NCI-H1048 (cell line): ENCODE results near the gene KCNK2.

Experiments
- DNase-seq: peaks from one replicate; lab custom pipeline; 2025; lab: John Stamatoyannopoulos, UW

KCNK2 gene

GRCh38 chr1:215082532-215083382 lies at the start of gene KCNK2:
Gene KCNK2 (plus strand): TSS chr1:215082737. CDS start chr1:215083386, 649 bp downstream.
- DNase-seq: no peak

- no peak for DNase-seq
Observed at GRCh38 chr1:215032911-215033526, 49.5 kb upstream of the KCNK2 start.

- no peak for DNase-seq
Observed at GRCh38 chr1:215040190-215040589, 42.3 kb upstream of the KCNK2 start.

- DNase-seq: no peak
Observed at GRCh38 chr1:215043401-215043800, 39.1 kb upstream of the KCNK2 start.

- no peak for DNase-seq
Observed at GRCh38 chr1:215044151-215044550, 38.4 kb upstream of the KCNK2 start.

GRCh38 chr1:215045698-215046308 lies 36.7 kb upstream of the KCNK2 start:
- DNase-seq: no peak

- DNase-seq: no peak
Observed at GRCh38 chr1:215052256-215053015, 30.1 kb upstream of the KCNK2 start.

- DNase-seq: no peak
Observed at GRCh38 chr1:215054266-215054665, 28.3 kb upstream of the KCNK2 start.

GRCh38 chr1:215055281-215055935 lies 27.1 kb upstream of the KCNK2 start:
- DNase-seq: no peak

GRCh38 chr1:215056584-215056983 lies 26.0 kb upstream of the KCNK2 start:
- DNase-seq: no peak

GRCh38 chr1:215059947-215060346 lies 22.6 kb upstream of the KCNK2 start:
- DNase-seq: no peak

GRCh38 chr1:215064327-215064726 lies 18.2 kb upstream of the KCNK2 start:
- DNase-seq: no peak

- no peak for DNase-seq
Observed at GRCh38 chr1:215071078-215071477, 11.5 kb upstream of the KCNK2 start.

GRCh38 chr1:215076322-215076721 lies 6.2 kb upstream of the KCNK2 start:
- DNase-seq: no peak

GRCh38 chr1:215079456-215079855 lies 3.1 kb upstream of the KCNK2 start:
- DNase-seq: no peak

- DNase-seq: no peak
Observed at GRCh38 chr1:215081661-215082531, 641 bp upstream of the KCNK2 start.

GRCh38 chr1:215083383-215083961 lies 935 bp downstream of the KCNK2 start:
- DNase-seq: no peak

GRCh38 chr1:215084621-215085020 lies 2.1 kb downstream of the KCNK2 start:
- DNase-seq: no peak

- no peak for DNase-seq
Observed at GRCh38 chr1:215087603-215088002, 5.1 kb downstream of the KCNK2 start.

GRCh38 chr1:215094381-215094780 lies 11.8 kb downstream of the KCNK2 start:
- DNase-seq: no peak
